GM19468 (cell line): ENCODE results near the gene CCDC90B.

ENCODE experiments used
- ATAC-seq: cut with Tn5 transposase; IDR thresholded peaks from one replicate; pipeline ENCODE4 v1.9.1; 2021; ENCODE audit warnings: mild to moderate bottlenecking, moderate library complexity, moderate number of reproducible peaks; ENCODE audit not compliant: unreplicated experiment; ENCODE audit errors: extremely low read depth

Gene CCDC90B

DNA sequence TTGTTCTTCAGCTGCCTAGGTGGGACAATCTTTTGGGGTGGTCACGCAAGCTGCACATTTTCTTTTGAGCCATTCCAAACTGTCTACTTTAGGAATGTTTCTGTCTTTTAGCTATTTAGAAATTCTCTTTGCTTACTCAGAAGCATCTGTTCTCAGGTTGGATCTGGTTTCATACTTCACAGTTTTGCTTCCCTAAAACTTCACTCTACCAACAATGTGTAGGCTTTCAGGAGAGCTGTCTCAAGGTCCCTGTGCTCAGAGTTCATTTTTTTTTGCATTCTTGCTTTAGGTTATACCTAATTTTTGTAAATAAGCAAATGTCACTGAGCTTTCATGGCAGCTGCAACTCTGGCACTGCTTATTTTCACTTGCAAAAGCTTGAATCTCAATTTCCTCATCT is 36.7 kb downstream of the CCDC90B start:
- no peak for ATAC-seq

DNA sequence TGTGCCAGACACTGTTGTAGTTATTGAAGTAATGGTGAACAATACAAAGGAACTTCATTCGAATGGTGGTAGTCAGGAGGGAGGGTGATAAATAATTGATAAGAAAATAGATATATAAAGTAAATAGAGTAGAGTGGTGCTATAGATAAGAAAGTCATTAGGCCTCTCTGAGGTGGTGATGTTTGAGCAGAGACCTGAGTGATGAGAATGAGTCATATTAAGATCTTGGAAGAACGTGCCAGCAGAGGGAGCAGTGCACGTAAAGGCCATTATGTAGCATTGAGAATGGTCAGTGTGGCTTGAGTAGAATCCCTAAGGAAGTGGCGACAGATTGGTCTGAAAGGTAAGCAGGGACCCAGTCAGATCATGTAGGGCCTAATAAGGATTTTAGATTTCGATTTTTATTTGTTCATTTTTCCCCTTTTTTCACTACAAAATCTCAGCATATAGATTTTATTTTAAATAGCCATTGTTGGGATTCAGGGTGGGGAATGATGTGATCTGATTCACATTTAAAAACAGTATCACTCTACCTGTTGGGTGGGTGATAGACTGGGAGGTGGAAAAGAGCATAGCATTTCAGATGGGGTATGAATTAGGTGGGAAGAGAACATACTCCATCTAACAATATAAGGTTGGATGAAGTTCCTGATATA is 44.7 kb downstream of the CCDC90B start:
- no peak for ATAC-seq

DNA sequence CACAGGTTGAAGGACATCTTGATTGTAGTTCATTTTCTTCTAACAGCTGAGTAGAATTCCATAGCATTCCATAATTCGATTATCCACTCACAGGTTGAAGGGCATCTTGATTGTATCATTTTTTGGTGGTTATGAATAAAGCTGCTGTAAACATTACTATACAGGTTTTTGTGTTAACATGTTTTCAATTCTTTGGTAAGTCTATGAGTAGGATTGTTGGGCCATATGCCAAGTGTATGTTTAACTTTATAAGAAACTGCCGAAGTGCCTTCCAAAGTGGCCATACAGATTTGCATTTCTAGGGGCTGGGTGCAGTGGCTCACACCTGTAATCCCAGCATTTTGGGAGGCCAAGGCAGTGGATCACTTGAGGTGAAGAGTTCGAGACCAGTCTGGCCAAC is 48.1 kb downstream of the CCDC90B start:
- ATAC-seq = no peak

DNA sequence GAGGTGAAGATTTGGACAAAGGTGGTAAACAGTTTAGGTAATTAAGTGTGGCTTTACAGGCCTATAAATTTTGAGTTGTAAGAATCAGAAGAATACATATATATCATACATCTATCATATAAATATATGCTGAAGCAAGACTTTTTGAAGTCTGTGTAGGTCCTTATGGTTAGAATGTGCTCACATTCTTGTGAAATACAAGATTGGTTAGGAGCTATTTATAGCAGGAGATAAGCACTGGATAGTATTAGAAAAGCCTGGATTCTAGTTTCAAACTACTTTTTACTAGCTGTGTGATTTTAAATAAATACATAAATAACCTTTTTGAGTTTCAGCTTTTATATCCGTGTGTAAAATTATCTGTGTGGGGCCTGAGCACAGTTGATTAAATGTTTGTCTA is 50.3 kb downstream of the CCDC90B start:
- no peak for ATAC-seq

DNA sequence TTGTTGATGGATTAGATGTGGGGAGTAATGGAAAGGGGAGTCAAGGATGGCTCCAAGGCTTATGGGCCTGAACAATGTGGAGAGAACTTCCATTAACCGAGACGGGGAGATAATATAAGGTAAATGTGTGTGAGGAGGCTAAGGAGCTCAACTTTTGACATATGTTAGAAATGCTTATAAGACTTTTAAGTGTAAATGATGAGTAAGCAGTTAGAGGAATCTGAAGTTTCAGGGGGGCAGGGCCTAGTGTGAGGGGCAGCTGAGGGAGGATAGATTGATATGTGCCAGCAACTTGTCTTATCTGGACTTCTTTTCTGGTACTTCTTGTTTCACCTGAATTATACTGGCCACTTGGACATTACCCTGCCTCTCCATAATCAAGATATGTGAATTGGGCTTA is 62.7 kb downstream of the CCDC90B start:
- no peak for ATAC-seq

DNA sequence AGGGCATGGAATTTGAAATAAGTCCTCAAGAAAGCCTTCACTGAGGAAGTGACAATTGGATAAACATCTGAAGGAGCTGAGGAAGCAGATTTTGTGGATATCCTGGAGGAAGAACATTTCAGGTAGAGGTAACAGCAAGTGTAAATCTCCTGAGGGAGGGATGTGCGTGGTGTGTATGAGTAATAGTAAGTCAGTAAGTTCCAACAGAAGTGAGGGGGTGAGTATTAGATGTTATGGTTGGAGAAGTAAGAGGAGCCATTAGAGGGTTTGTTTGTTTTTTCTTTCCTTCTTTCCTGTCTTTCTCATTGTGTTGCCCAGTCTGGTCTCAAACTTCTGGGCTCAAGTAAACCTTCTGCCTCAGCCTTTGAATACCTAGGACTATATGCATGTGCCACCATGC is 63.7 kb downstream of the CCDC90B start:
- ATAC-seq = no peak

DNA sequence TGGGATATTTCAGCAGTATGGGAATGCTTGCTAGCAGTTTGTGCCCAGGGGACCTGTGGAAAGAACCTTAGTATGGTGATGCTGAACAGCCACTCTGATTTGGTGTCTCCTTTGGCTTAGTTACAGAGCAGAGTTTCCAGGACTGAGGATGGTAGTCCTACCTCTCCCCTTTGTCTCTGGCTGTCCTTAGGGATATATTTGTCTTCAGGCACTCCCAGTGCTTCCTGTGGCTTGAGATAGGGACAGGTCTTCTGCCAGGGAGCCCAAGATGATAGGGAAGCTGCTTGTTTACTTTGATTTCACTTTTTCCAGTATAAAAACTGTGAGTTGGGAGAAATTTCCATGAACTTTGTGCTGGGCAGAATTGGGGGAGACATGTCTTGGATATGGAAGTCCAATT is 64.5 kb downstream of the CCDC90B start:
- ATAC-seq = no peak

DNA sequence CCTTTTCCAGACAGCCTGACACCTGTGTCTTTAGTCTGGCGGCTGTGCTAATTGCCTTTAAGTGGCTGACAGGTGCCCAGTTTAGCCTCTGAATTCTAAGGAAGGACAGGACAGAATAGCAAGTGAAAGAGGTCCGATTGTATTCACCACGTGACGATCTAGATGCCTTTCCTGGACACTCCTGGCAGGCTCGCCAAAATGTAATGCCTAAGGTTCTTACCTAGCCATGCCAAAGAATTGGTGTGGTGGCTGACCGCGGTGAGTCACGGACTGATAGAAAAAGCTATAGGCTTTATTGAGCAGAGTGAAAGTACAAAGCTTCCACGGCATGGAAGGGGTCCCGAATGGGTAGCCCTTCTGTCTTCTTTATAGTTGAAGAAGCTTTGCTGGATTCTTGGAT is 65.9 kb downstream of the CCDC90B start:
- no peak for ATAC-seq

DNA sequence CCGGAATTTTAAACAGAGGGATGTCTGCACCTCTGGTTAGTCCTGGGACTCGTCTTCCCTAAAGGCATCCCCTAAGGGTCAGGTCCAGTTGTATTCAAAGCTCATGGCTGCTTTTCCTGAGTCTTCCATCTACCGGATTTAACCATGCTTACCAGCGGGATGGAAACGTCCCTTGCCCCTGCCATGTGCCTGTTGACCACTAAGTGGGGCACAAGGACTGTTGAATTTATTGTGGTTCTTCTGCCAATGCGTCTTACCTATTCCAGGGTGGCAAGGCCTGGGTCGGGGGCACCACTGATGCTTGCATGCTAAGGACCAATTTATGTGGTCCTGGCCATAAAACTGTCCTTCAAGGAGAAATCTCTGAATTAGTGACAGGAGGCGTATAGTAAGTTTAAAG is 67.1 kb downstream of the CCDC90B start:
- no peak for ATAC-seq
